Ovary (tissue), 9 donors: ENCODE results near the gene TBC1D3B. TPM values are rescaled to one million over a fixed set of nuclear protein-coding genes. Genes with fewer than 3 reads are reported as not detected.
"Not testable (repeated sequence)": the region's sequence is repeated elsewhere in the genome, so short reads cannot be mapped to it uniquely, and the experiment has no call there.

Experiments used
- DNase-seq, 5 donors: peaks; one replicate each; pipeline ENCODE4 v3.0.0-alpha.2; 2019 to 2020
- H3K27ac ChIP-seq, 2 donors: fragments of 200-600 bp; one replicate each; pipeline versions ENCODE4 v1.5.1 to v1.8.0; 2019 to 2022
- H3K27me3 ChIP-seq: fragments of 200-600 bp; one replicate; pipeline ENCODE4 v1.8.0; 2022
- H3K36me3 ChIP-seq: fragments of 200-600 bp; sonication (generic); one replicate; pipeline ENCODE4 v1.5.1; 2019
- H3K4me1 ChIP-seq: one replicate; pipeline ENCODE4 v1.8.1; 2013; ENCODE audit warnings: mild to moderate bottlenecking, moderate library complexity; ENCODE audit not compliant: insufficient read depth
- H3K4me3 ChIP-seq: fragments of 200-600 bp; sonication (generic); one replicate; pipeline ENCODE4 v1.5.1; 2017
- H3K9me3 ChIP-seq, 2 donors: fragments of 200-600 bp in 1 of 2; sonication (generic) in 1 of 2; one replicate each; pipeline versions ENCODE4 v1.5.1 to v1.8.1; 2013 to 2019; ENCODE audit warnings: mild to moderate bottlenecking in 1 of 2, moderate library complexity in 1 of 2
- CTCF ChIP-seq, 3 donors: fragments of 450-650 bp in 2 of 3; fragments of 200-600 bp in 1 of 3; IDR thresholded peaks; one replicate each; pipeline versions ENCODE4 v1.5.1 to v1.8.0; 2016 to 2022; ENCODE audit warnings: antibody characterized with exemption in 3 of 3, mild to moderate bottlenecking in 1 of 3
- EP300 ChIP-seq: sonication (generic); formaldehyde crosslinking; IDR thresholded peaks from one replicate; pipeline ENCODE4 v1.6.1; 2017; ENCODE audit warnings: antibody characterized with exemption
- POLR2A ChIP-seq: fragments of 450-650 bp; IDR thresholded peaks from one replicate; pipeline ENCODE4 v1.6.1; 2017; ENCODE audit warnings: antibody characterized with exemption, mild to moderate bottlenecking, moderate library complexity
- WGBS, 3 donors: extraction: QIAGEN DNeasy Blood & Tissue Kit in 1 of 3; methylation state at CpG; one replicate each; pipeline versions ENCODE4 v1.1.5 to v1.1.7; 2013 to 2017; 5-methylcytosine and 5-hydroxymethylcytosine counted together
- intact Hi-C, 4 donors: fragments of 100-400 bp; cut with DNase I; formaldehyde crosslinking; loops; one replicate each; pipeline versions ENCODE4 v1.11.0 to v1.15.1; 2022 to 2023
- polyA plus RNA-seq, 2 donors: library from polyadenylated mRNA; stranded (reverse); fragments of 200-250 nt in 1 of 2; fragments of 350-450 nt in 1 of 2; fragmentation: Illumina TruSeq in 1 of 2; extraction: RNeasy Lipid Tissue Mini Kit (QIAGEN cat#74804) in 1 of 2; gene quantifications; one replicate each; pipeline ENCODE4 v1.2.3, GENCODE V29; 2013 to 2014
- total RNA-seq, 7 donors: library from RNA; depleted of rRNA in 2 of 7; stranded (reverse); fragments of >200 nt in 2 of 7; fragmentation: NEBNext Ultra II Directional in 3 of 7; extraction: Animal tissue kit (Norgen Biotek cat#: 25700) in 3 of 7; gene quantifications; one replicate each; pipeline versions ENCODE4 v1.1.0 to v1.2.4, GENCODE V29; 2016 to 2023
- donor health status: DM: no; HTN: no; CAD: no; lungs with moderate emphysema.
- donor health status: DM: no; HTN: no; CAD: no.
- donor health status: Bipolar disorder and iron deficiency.
- donor health status: DM: yes; HTN: yes; CAD: no.
- donor health status: DM: no; HTN: no; CAD: no.
- donor health status: DM: yes; HTN: yes; CAD: no.

TBC1D3B gene
- total and polyA plus RNA-seq, 9 donors, result 1.1 to 11.5 (median 4.5) TPM; not detected in 1

DNA sequence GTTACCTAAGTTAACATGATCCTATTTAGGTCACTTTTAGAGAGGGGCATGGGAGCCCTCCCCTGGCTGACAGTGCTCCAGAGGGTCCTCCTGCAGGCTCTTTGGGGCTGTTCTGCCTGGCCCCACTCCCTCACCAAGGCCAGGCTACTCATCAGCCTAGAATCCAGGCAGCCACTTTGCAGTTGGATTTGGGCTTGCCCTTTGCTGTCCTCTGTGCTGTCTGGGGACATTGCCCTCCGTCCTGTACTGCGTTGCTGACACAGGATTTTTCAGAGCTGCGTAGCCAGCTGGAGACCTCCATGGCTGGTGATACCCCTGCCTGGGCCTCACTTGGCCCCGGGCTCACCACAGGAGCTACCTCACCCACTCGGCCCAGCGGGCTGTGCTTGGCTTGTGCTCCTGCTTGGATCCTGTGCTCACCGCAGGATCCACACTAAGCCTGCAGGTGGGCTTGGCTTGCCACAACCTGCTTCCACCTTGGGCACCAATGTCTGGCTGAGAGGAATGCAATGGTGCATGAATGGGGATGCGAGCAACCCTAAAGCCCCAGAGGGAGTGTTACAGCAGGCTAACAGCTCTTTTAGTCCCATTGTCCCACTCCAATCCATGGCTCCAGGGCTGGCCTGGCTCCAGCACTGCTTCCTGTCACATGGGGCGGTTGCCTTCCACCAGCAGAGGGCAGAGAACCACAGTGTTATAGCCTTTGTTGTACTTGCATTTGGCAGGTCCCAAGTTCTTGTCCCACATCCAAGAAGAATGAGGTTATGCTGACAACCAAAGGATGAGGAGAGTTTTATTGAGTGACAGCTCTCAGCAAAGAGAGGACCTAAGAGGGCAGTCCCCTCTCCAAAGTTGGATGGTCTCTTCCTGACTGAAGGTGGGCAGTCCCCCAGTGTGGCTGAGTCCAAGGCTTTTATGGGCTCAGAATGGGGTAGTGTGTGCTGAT lies 51.3 kb downstream of the TBC1D3B start:
- 73 to 78% (median 76%) methylated on average over 9 of the region's 9 CpGs for WGBS, 3 donors
- TF ChIP-seq POLR2A (no peak), CTCF (IDR thresholded peaks at IDR 0.05) (no peak), EP300 (no peak)

GRCh38 chr17:36123431-36123830 lies 53.0 kb downstream of the TBC1D3B start:
- Histone ChIP-seq H3K36me3 (no peaks in the 10 kb centered on the region), H3K9me3 (no peaks in the 10 kb centered on the region), H3K27me3 (no peaks in the 10 kb centered on the region), H3K4me3 (no peak overlapping the region), H3K4me1 (no peaks in the 10 kb centered on the region), H3K27ac (no peak overlapping the region)
- intact Hi-C loops, result no loop called here
- WGBS, 3 donors, result 57 to 65% (median 61%) methylated on average over 2 of the region's 2 CpGs
- no peak for DNase-seq
- no peak for TF ChIP-seq EP300

More for the DNA sequence above, 51.3 kb downstream of the TBC1D3B start:
- Histone ChIP-seq H3K27ac (no peak overlapping the region), H3K9me3 (no peaks in the 10 kb centered on the region), H3K4me3 (no peak overlapping the region), H3K4me1 (no peaks in the 10 kb centered on the region), H3K27me3 (no peaks in the 10 kb centered on the region), H3K36me3 (no peaks in the 10 kb centered on the region)
- no peak for DNase-seq
- intact Hi-C loops, result loop anchor here in 1 of 4 donors (5.0 kb wide), 1 partner anchor 57 kb away; no protein-coding TSS in a partner anchor

GRCh38 chr17:36121099-36121498 lies 55.3 kb downstream of the TBC1D3B start:
- DNase-seq, H3K9me3 ChIP-seq, H3K36me3 ChIP-seq, H3K4me1 ChIP-seq, H3K27ac ChIP-seq, H3K27me3 ChIP-seq, intact Hi-C loops, H3K4me3 ChIP-seq: not testable (repeated sequence)
- 50 to 62% (median 54%) methylated on average over 6 of the region's 6 CpGs for WGBS, 3 donors

GRCh38 chr17:36120221-36120620 lies 56.2 kb downstream of the TBC1D3B start:
- Histone ChIP-seq H3K27me3 (no peaks in the 10 kb centered on the region), H3K4me3 (no peak overlapping the region), H3K9me3 (no peaks in the 10 kb centered on the region), H3K4me1 (no peaks in the 10 kb centered on the region), H3K36me3 (no peaks in the 10 kb centered on the region), H3K27ac (no peak overlapping the region)
- 71 to 78% (median 74%) methylated on average over 3 of the region's 3 CpGs for WGBS, 3 donors
- TF ChIP-seq POLR2A, result no peak
- TF ChIP-seq EP300, result no peak
- no peak for TF ChIP-seq CTCF (IDR thresholded peaks at IDR 0.05)
- intact Hi-C loops, result no loop called here
- DNase-seq, result no peak

DNA sequence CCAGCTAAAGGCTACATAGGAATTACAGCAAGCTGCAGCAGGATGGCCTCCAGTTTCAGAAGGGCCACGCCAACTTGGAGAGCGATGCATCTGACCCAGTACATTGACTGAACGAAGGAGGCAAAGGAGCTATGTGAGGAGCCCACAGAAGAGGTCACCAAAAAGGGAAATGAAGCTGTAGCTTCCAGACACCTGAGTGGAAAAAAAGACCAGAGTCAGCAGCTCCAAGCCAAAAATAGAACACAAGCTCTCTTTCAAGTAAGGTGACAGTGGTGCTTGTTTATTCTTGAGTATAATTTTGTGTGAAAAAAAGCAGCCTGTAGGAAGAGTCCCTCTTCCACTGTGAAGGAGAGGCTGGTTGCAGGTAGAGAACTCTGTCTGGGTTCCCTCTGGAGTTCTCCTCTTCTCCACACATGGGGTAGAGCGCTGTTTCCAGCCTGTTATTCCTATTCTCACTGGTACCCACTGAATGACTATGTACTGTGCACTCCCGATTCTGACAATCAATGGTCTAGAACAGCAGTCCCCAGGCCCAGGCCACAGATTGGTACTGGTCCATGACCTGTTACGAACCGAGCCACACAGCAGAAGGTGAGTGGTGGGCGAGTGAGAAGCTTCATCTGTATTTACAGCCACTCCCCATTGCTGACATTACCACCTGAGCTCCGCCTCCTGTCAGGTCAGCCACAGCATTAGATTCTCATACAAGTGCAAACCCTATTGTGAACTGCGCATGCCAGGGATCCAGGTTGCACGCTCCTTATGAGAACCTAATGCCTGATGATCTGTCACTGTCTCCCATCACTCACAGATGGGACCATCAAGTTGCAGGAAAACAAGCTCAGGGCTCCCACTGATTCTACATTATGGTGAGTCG lies 57.7 kb downstream of the TBC1D3B start:
- H3K4me3 ChIP-seq, result no peak overlapping the region
- DNase-seq, result no peak
- no peaks in the 10 kb centered on the region for H3K27me3 ChIP-seq
- WGBS, 3 donors, result 81 to 91% (median 84%) methylated on average over 12 of the region's 12 CpGs
- TF ChIP-seq CTCF (IDR thresholded peaks at IDR 0.05) (no peak), EP300 (no peak), POLR2A (no peak)
- H3K27ac ChIP-seq, result no peak overlapping the region
- intact Hi-C loops, result no loop called here
- no peaks in the 10 kb centered on the region for H3K36me3 ChIP-seq
- H3K4me1 ChIP-seq, result no peaks in the 10 kb centered on the region
- H3K9me3 ChIP-seq, result no peaks in the 10 kb centered on the region
